ENCODE results near the gene KIF15.

- TF ChIP-seq EZH2 (IDR thresholded peaks at IDR 0.05; ENCODE audit: insufficient read depth, poor library complexity, severe bottlenecking) (no peak), EZH2phosphoT487 (IDR thresholded peaks at IDR 0.05; ENCODE audit: insufficient read depth, low read depth) (no peak)
Observed at GRCh38 chr3:44890258-44890657, 128.7 kb downstream of the KIF15 start.

All from GM23248 (cell line).